Neural cell (in vitro differentiated cells): Measurements from ENCODE around the gene SLC16A1. TPM values are rescaled to one million over a fixed set of nuclear protein-coding genes. Genes with fewer than 3 reads are reported as not detected.

ENCODE experiments used
- H2AFZ ChIP-seq: fragments of 200-600, 300-800 bp; sonication (generic), shearing (Covaris generic); 2 replicates; pipeline ENCODE4 v1.6.0; 2014; ENCODE audit warnings: low read depth, mild to moderate bottlenecking, antibody characterized with exemption, low read length, moderate library complexity
- H3F3A ChIP-seq: fragments of 200-600 bp; shearing (Covaris generic); 2 replicates; pipeline ENCODE4 v1.6.1; 2016; ENCODE audit warnings: mild to moderate bottlenecking, moderate library complexity, mixed read lengths, antibody characterized with exemption, low read length; ENCODE audit not compliant: insufficient read depth, poor library complexity, severe bottlenecking
- H3K27ac ChIP-seq: fragments of 200-600, 300-800 bp; sonication (generic), shearing (Covaris generic); 2 replicates; pipeline ENCODE4 v1.5.1; 2014; ENCODE audit warnings: mild to moderate bottlenecking, low read length, moderate library complexity
- H3K27me3 ChIP-seq: fragments of 300-800, 200-600 bp; sonication (generic), shearing (Covaris generic); 2 replicates; pipeline ENCODE4 v1.6.0; 2014; ENCODE audit warnings: mild to moderate bottlenecking, low read depth, low read length, moderate library complexity; ENCODE audit not compliant: insufficient read depth
- H3K36me3 ChIP-seq: fragments of 300-800, 200-600 bp; sonication (generic), shearing (Covaris generic); 2 replicates; pipeline ENCODE4 v1.5.1; 2014; ENCODE audit warnings: mild to moderate bottlenecking, antibody characterized with exemption, low read length, moderate library complexity; ENCODE audit not compliant: insufficient read depth
- H3K4me2 ChIP-seq: fragments of 300-800, 200-600 bp; sonication (generic), shearing (Covaris generic); 2 replicates; pipeline ENCODE4 v1.6.0; 2014; ENCODE audit warnings: mild to moderate bottlenecking, low read length
- H3K4me3 ChIP-seq: fragments of 300-800, 200-600 bp; sonication (generic), shearing (Covaris generic); 2 replicates; pipeline ENCODE4 v1.5.1; 2014; ENCODE audit warnings: mild to moderate bottlenecking, low read length, moderate library complexity
- H3K79me2 ChIP-seq: fragments of 200-600 bp; shearing (Covaris generic); replicated peaks from 2 replicates; pipeline ENCODE4 v1.6.0; 2014; ENCODE audit warnings: mild to moderate bottlenecking, low read length, moderate library complexity; ENCODE audit not compliant: insufficient read depth
- H3K9ac ChIP-seq: fragments of 300-800, 200-600 bp; sonication (generic), shearing (Covaris generic); 2 replicates; pipeline ENCODE4 v1.6.1; 2016; ENCODE audit warnings: mild to moderate bottlenecking, low read length, mixed read lengths
- H3K9me2 ChIP-seq: fragments of 200-600 bp; shearing (Covaris generic); 2 replicates; pipeline ENCODE4 v1.6.1; 2016; ENCODE audit warnings: mild to moderate bottlenecking, low read length, mixed read lengths; ENCODE audit not compliant: insufficient read depth
- H3K9me3 ChIP-seq: fragments of 200-600, 300-800 bp; sonication (generic), shearing (Covaris generic); 2 replicates; pipeline ENCODE4 v1.6.1; 2016; ENCODE audit warnings: mild to moderate bottlenecking, mixed run types, low read length, moderate library complexity, mixed read lengths
- H4K20me1 ChIP-seq: fragments of 200-600 bp; shearing (Covaris generic); 2 replicates; pipeline ENCODE4 v1.6.1; 2016; ENCODE audit warnings: mild to moderate bottlenecking, mixed run types; ENCODE audit not compliant: insufficient read depth
- EZH2 ChIP-seq: fragments of 200-600, 300-800 bp; shearing (Covaris generic), sonication (generic); IDR thresholded peaks from 2 replicates; pipeline ENCODE4 v1.6.1; 2014; ENCODE audit warnings: antibody characterized with exemption, low read length, borderline replicate concordance, mild to moderate bottlenecking; ENCODE audit not compliant: insufficient read depth, poor library complexity, severe bottlenecking
- MXI1 ChIP-seq: fragments of 450-650 bp; conservative IDR thresholded peaks from 2 replicates; pipeline ENCODE4 v1.6.1; 2014; ENCODE audit warnings: antibody characterized with exemption, mild to moderate bottlenecking; ENCODE audit not compliant: poor library complexity, severe bottlenecking
- POLR2AphosphoS5 ChIP-seq: IDR thresholded peaks from 2 replicates; pipeline ENCODE4 v1.6.1; 2012
- RAD21 ChIP-seq: fragments of 450-650 bp; conservative IDR thresholded peaks from 2 replicates; pipeline ENCODE4 v1.6.1; 2014; ENCODE audit warnings: antibody characterized with exemption, mild to moderate bottlenecking, moderate library complexity
- REST ChIP-seq: IDR thresholded peaks from 2 replicates; pipeline ENCODE4 v1.6.1; 2012; ENCODE audit warnings: borderline replicate concordance
- SMC3 ChIP-seq: fragments of 450-650 bp; conservative IDR thresholded peaks from 2 replicates; pipeline ENCODE4 v1.6.1; 2014; ENCODE audit warnings: antibody characterized with exemption, mild to moderate bottlenecking, moderate library complexity; ENCODE audit not compliant: poor library complexity
- TAF1 ChIP-seq: IDR thresholded peaks from 2 replicates; pipeline ENCODE4 v1.6.1; 2012; ENCODE audit warnings: low read depth
- polyA plus RNA-seq: library from polyadenylated mRNA; depleted of rRNA; stranded (reverse); fragments of >200 nt; gene quantifications from 2 replicates; pipeline ENCODE4 v1.2.3, GENCODE V29; 2014

Gene SLC16A1
- polyA plus RNA-seq, 1 donor from 2014 or later, result 18.6 TPM

GRCh38 chr1:112937070-112937469 is 18.9 kb downstream of the SLC16A1 start:
- H3F3A ChIP-seq, result no peaks in the 10 kb centered on the region
- no peak overlapping the region for H3K4me3 ChIP-seq
- H3K9ac ChIP-seq, result no peak overlapping the region
- H3K27me3 ChIP-seq, result no peaks in the 10 kb centered on the region
- H3K4me2 ChIP-seq, result no peak overlapping the region
- no peak overlapping the region for H3K27ac ChIP-seq
- no peaks in the 10 kb centered on the region for H3K9me3 ChIP-seq
- peaks cover 34% of the 10 kb centered on the region for H3K79me2 ChIP-seq
- H3K36me3 ChIP-seq, result no peaks in the 10 kb centered on the region
- H3K9me2 ChIP-seq, result no peaks in the 10 kb centered on the region
- no peaks in the 10 kb centered on the region for H4K20me1 ChIP-seq
- no peak overlapping the region for H2AFZ ChIP-seq
- TF ChIP-seq TAF1 (no peak), RAD21 (no peak), POLR2AphosphoS5 (no peak)

- no peaks in the 10 kb centered on the region for H3K9me3 ChIP-seq
- H2AFZ ChIP-seq, result no peak overlapping the region
- TF ChIP-seq MXI1 (no peak), POLR2AphosphoS5 (no peak), SMC3 (no peak), TAF1 (no peak)
- H3K9me2 ChIP-seq, result no peaks in the 10 kb centered on the region
- H3K36me3 ChIP-seq, result no peaks in the 10 kb centered on the region
- H3K4me2 ChIP-seq, result no peak overlapping the region
- H4K20me1 ChIP-seq, result no peaks in the 10 kb centered on the region
- H3F3A ChIP-seq, result no peaks in the 10 kb centered on the region
- no peak overlapping the region for H3K27ac ChIP-seq
- H3K27me3 ChIP-seq, result no peaks in the 10 kb centered on the region
- peaks cover 35% of the 10 kb centered on the region for H3K79me2 ChIP-seq
- H3K4me3 ChIP-seq, result no peak overlapping the region
- no peak overlapping the region for H3K9ac ChIP-seq
Measured at GRCh38 chr1:112935461-112936111, 20.4 kb downstream of the SLC16A1 start.

GRCh38 chr1:112934577-112934976 is 21.4 kb downstream of the SLC16A1 start:
- Histone ChIP-seq H3K4me2 (no peak overlapping the region), H3K9me2 (no peaks in the 10 kb centered on the region), H3K27me3 (no peaks in the 10 kb centered on the region), H4K20me1 (no peaks in the 10 kb centered on the region), H3K9me3 (no peaks in the 10 kb centered on the region), H3K27ac (no peak overlapping the region), H3F3A (no peaks in the 10 kb centered on the region), H2AFZ (no peak overlapping the region), H3K9ac (no peak overlapping the region), H3K79me2 (peaks cover 29% of the 10 kb centered on the region), H3K4me3 (no peak overlapping the region), H3K36me3 (no peaks in the 10 kb centered on the region)
- TF ChIP-seq REST (no peak), TAF1 (no peak), EZH2 (no peak), POLR2AphosphoS5 (no peak), RAD21 (no peak)
